Keratinocyte (primary cell): ENCODE data around the gene SKAP1. TPM values are rescaled to one million over a fixed set of nuclear protein-coding genes. Genes with fewer than 3 reads are reported as not detected.

Source experiments
- DNase-seq: peaks from one replicate; pipeline ENCODE4 v3.0.0-alpha.2; 2011; ENCODE audit warnings: low read depth, missing footprints, low spot score
- FAIRE-seq: peaks from 2 replicates; lab custom pipeline; 2011; peaks lifted over from hg19 to GRCh38; lab: Jason Lieb, UNC
- H2AFZ ChIP-seq: 2 replicates; pipeline ENCODE4 v1.6.0; 2012; ENCODE audit warnings: low read length, control low read depth, inconsistent platforms; ENCODE audit not compliant: control insufficient read depth
- H3K27ac ChIP-seq: 2 replicates; pipeline ENCODE4 v1.5.1; 2011; ENCODE audit warnings: low read length; ENCODE audit not compliant: control insufficient read depth, insufficient read depth
- H3K27me3 ChIP-seq: 3 replicates; pipeline ENCODE4 v1.6.0; 2011; ENCODE audit warnings: low read length; ENCODE audit not compliant: control insufficient read depth, insufficient read depth; ENCODE audit errors: extremely low read depth
- H3K36me3 ChIP-seq, 2 experiments: 2 replicates in 1 of 2; 3 replicates in 1 of 2; pipeline ENCODE4 v1.5.1; 2011; ENCODE audit warnings: low read length in 2 of 2, mild to moderate bottlenecking in 1 of 2; ENCODE audit not compliant: control insufficient read depth in 2 of 2, insufficient read depth in 2 of 2; ENCODE audit errors: extremely low read depth in 1 of 2
- H3K4me1 ChIP-seq: 3 replicates; pipeline ENCODE4 v1.5.1; 2011; ENCODE audit warnings: low read length; ENCODE audit not compliant: control insufficient read depth, insufficient read depth; ENCODE audit errors: extremely low read depth
- H3K4me2 ChIP-seq: 3 replicates; pipeline ENCODE4 v1.6.0; 2011; ENCODE audit warnings: low read depth, low read length; ENCODE audit not compliant: control insufficient read depth, insufficient read depth; ENCODE audit errors: extremely low read depth
- H3K4me3 ChIP-seq, 3 experiments: fragments of 200-600 bp in 1 of 3; sonication (generic) in 1 of 3; 2 replicates in 2 of 3; 3 replicates in 1 of 3; pipeline ENCODE4 v1.5.1; 2011 to 2016; ENCODE audit warnings: low read length in 3 of 3, mild to moderate bottlenecking in 3 of 3, control low read depth in 2 of 3, inconsistent platforms in 1 of 3, low read depth in 1 of 3, mixed read lengths in 1 of 3, mixed run types in 1 of 3, moderate library complexity in 1 of 3; ENCODE audit not compliant: control insufficient read depth in 2 of 3, insufficient read depth in 2 of 3; ENCODE audit errors: extremely low read depth in 1 of 3
- H3K79me2 ChIP-seq: 2 replicates; pipeline ENCODE4 v1.6.0; 2012; ENCODE audit warnings: low read length; ENCODE audit not compliant: control insufficient read depth, insufficient read depth
- H3K9ac ChIP-seq: 3 replicates; pipeline ENCODE4 v1.6.0; 2011; ENCODE audit warnings: low read length; ENCODE audit not compliant: control insufficient read depth, insufficient read depth; ENCODE audit errors: extremely low read depth
- H3K9me1 ChIP-seq: 3 replicates; pipeline ENCODE4 v1.6.0; 2011; ENCODE audit warnings: low read length; ENCODE audit not compliant: control insufficient read depth, insufficient read depth; ENCODE audit errors: extremely low read depth
- H3K9me3 ChIP-seq: 2 replicates; pipeline ENCODE4 v1.5.1; 2012; ENCODE audit warnings: low read depth, low read length; ENCODE audit not compliant: control insufficient read depth
- H4K20me1 ChIP-seq: 3 replicates; pipeline ENCODE4 v1.6.0; 2011; ENCODE audit warnings: low read length; ENCODE audit not compliant: control insufficient read depth, insufficient read depth; ENCODE audit errors: extremely low read depth
- EZH2 ChIP-seq: IDR thresholded peaks from one replicate; pipeline ENCODE4 v1.6.1; 2012; ENCODE audit warnings: inconsistent platforms, mild to moderate bottlenecking, low read length, moderate library complexity
- dilution Hi-C: fragments of 300-500 bp; cut with MboI; formaldehyde crosslinking; loops from one replicate; pipeline ENCODE4 v1.7.0; 2020; ENCODE audit warnings: low sequenced_read_pairs; ENCODE audit not compliant: extremely low pct_ligation_motif_present
- polyA plus RNA-seq, 5 experiments: library from polyadenylated mRNA; depleted of rRNA in 3 of 5; stranded (reverse) in 3 of 5; stranded (forward) in 1 of 5; unstranded in 1 of 5; fragments of >200 nt; gene quantifications; 1 replicate in 1 of 5; 2 replicates in 3 of 5; 3 replicates in 1 of 5; pipeline versions ENCODE4 v1.2.1 to v1.2.3, GENCODE V29; 2011 to 2012; ENCODE audit warnings: missing spikeins in 2 of 5, low read depth in 1 of 5, low replicate concordance in 1 of 5
- TF ChIP-seq, protein P1 (sequence below), 3 experiments: IDR thresholded peaks in 1 of 3; conservative IDR thresholded peaks in 1 of 3; optimal IDR thresholded peaks in 1 of 3; 2 replicates in 2 of 3; 3 replicates in 1 of 3; pipeline versions ENCODE3 to v1.5.1; 2011; ENCODE audit warnings: low read length in 3 of 3, mild to moderate bottlenecking in 3 of 3, moderate library complexity in 2 of 3, control low read depth in 1 of 3, inconsistent platforms in 1 of 3; ENCODE audit not compliant: insufficient read depth in 2 of 3; ENCODE audit errors: extremely low read depth in 1 of 3

SKAP1 gene
- polyA plus RNA-seq, 1 donor (not counting 4 experiments of a cell fraction or from before 2014, with no cell fraction given) = not detected

DNA sequence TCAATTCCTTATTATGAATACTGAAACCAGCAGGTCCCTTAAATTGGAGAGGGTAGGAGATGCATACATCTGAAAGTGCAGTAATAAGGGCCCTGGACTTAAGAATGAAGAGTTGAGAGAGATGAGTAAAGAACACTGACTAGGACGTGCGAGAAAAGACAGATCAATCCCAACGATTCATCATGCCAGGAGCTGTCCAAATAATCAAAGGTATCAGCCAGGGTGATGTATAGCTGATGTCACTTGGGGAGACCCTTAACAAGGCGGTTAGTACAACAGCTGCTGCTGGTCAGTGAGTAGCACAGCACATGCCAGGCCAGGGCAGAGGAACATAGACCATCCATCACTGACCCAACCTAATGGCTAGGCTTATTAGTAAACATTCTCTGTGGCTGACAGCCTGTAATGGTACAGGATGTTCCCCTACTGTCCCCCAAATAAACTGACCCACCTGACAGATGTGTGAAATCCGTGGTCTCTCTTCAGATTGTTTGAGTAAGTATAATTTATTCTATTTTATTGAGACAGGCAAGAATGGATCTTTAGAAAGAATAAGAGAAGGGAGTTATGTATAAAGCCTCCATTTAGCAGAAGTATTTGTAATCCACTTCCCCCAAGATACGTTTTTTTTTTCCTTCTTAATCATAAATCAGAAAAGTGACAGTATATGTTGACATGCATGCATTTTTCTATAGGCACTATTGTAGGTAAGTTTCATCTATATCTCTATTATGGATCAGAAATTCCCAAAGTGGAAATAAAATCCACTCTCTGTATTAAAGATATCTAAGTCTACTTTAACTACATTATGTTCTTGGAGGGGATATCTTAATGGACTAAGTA, 204.1 kb downstream of the SKAP1 start:
- Histone ChIP-seq H3K9ac (no peak overlapping the region), H2AFZ (no peak overlapping the region), H3K27me3 (no peaks in the 10 kb centered on the region), H3K27ac (no peak overlapping the region), H4K20me1 (no peaks in the 10 kb centered on the region), H3K4me3 (no peak overlapping the region), H3K4me1 (no peaks in the 10 kb centered on the region), H3K9me3 (no peaks in the 10 kb centered on the region), H3K79me2 (no peaks in the 10 kb centered on the region), H3K4me2 (no peak overlapping the region), H3K36me3 (no peaks in the 10 kb centered on the region), H3K9me1 (no peaks in the 10 kb centered on the region)
- no peak for TF ChIP-seq EZH2
- TF ChIP-seq, protein P1, sequence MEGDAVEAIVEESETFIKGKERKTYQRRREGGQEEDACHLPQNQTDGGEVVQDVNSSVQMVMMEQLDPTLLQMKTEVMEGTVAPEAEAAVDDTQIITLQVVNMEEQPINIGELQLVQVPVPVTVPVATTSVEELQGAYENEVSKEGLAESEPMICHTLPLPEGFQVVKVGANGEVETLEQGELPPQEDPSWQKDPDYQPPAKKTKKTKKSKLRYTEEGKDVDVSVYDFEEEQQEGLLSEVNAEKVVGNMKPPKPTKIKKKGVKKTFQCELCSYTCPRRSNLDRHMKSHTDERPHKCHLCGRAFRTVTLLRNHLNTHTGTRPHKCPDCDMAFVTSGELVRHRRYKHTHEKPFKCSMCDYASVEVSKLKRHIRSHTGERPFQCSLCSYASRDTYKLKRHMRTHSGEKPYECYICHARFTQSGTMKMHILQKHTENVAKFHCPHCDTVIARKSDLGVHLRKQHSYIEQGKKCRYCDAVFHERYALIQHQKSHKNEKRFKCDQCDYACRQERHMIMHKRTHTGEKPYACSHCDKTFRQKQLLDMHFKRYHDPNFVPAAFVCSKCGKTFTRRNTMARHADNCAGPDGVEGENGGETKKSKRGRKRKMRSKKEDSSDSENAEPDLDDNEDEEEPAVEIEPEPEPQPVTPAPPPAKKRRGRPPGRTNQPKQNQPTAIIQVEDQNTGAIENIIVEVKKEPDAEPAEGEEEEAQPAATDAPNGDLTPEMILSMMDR (optimal IDR thresholded peaks at IDR 0.05 in 1 of 3, IDR thresholded peaks at IDR 0.05 in 1 of 3, conservative IDR thresholded peaks at IDR 0.05 in 1 of 3; ENCODE audit: extremely low read depth in 1 of 3, insufficient read depth in 2 of 3, low read length in 3 of 3) = no peak
- no peak for DNase-seq
- dilution Hi-C loops = no loop called here
- no peak for FAIRE-seq

DNA sequence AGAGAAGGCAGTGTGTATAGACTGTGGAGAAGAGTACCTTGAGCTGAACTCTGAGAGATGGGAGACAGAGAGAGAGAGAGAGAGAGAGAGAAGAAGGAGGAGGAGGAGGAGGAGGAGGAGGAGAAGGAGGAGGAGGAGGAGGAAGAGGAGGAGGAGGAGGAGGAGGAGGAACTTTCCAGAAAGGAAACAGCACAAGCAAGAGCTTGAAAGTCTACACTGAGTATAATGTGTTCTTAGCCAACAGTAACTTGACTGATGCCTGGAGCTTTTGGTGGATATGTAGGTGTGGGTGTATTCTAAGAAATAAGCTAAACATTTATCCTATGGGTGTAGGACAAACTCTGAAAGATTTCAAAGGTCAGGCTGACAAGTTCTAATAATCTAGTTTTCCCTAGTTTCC, 206.1 kb downstream of the SKAP1 start:
- Histone ChIP-seq H3K9me3 (no peaks in the 10 kb centered on the region), H3K9me1 (no peaks in the 10 kb centered on the region), H3K79me2 (no peaks in the 10 kb centered on the region), H2AFZ (no peak overlapping the region), H3K27me3 (no peaks in the 10 kb centered on the region), H3K9ac (no peak overlapping the region), H3K27ac (no peak overlapping the region), H3K4me2 (no peak overlapping the region), H4K20me1 (no peaks in the 10 kb centered on the region), H3K36me3 (no peaks in the 10 kb centered on the region), H3K4me3 (no peak overlapping the region), H3K4me1 (no peaks in the 10 kb centered on the region)
- dilution Hi-C loops = no loop called here
- no peak for DNase-seq
- TF ChIP-seq EZH2 = no peak
- TF ChIP-seq, protein P1 (optimal IDR thresholded peaks at IDR 0.05 in 1 of 3, IDR thresholded peaks at IDR 0.05 in 1 of 3, conservative IDR thresholded peaks at IDR 0.05 in 1 of 3; ENCODE audit: extremely low read depth in 1 of 3, insufficient read depth in 2 of 3, low read length in 3 of 3) = no peak
- no peak for FAIRE-seq
